Stimulated activated CD8-positive, alpha-beta memory T cell treated with anti-CD3 and anti-CD28 coated beads, Interleukin-4, amount 100 ng/mL, for 24 hours (primary cell): ENCODE data around the gene LLGL1.

Experiments used
- DNase-seq: peaks from one replicate; pipeline ENCODE4 v3.0.0-alpha.2; 2020; ENCODE audit warnings: low read depth

LLGL1 gene

GRCh38 chr17:18253187-18253884 is 27.9 kb downstream of the LLGL1 start:
- DNase-seq = no peak

- no peak for DNase-seq
Observed at GRCh38 chr17:18253947-18254821, 28.7 kb downstream of the LLGL1 start.

DNA sequence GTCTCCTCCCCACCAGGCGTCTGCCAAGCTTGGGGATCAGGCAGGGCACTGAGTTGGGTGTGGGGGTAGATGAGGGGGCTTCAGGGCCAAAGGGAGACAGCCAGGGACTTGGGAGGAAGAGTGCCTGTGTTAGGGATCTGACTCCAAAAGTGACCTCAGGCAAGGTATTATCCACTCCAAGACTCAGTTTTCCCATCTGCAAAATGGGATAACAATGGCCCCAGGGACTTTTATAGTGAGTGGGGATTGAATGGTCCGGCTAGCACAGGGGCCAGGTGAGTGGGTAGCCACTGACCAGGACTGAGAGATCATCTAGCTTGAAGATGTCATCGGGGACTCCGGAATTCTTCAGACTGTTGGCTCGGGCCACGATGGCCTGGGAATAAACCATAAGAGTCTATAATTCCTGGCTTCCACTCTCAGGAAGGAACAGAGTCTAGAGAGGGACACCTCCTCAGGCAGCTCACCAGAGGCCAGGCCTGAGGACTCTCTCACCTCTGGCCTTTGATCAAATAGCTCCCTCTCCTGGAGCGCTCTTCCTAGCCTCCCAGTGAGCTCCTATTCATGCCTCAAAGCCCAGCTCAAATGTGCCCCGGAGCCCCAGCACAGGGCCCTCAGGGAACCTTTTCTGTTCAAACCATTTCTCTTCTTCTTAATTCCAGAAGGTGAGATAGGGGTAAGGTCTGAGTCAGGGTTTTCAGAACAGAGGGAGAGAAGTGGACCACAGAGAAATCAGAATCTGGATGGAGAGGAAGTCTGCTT is 29.6 kb downstream of the LLGL1 start:
- no peak for DNase-seq

GRCh38 chr17:18256351-18256750 is 30.9 kb downstream of the LLGL1 start:
- DNase-seq = no peak

GRCh38 chr17:18256776-18257175 is 31.3 kb downstream of the LLGL1 start:
- no peak for DNase-seq

DNA sequence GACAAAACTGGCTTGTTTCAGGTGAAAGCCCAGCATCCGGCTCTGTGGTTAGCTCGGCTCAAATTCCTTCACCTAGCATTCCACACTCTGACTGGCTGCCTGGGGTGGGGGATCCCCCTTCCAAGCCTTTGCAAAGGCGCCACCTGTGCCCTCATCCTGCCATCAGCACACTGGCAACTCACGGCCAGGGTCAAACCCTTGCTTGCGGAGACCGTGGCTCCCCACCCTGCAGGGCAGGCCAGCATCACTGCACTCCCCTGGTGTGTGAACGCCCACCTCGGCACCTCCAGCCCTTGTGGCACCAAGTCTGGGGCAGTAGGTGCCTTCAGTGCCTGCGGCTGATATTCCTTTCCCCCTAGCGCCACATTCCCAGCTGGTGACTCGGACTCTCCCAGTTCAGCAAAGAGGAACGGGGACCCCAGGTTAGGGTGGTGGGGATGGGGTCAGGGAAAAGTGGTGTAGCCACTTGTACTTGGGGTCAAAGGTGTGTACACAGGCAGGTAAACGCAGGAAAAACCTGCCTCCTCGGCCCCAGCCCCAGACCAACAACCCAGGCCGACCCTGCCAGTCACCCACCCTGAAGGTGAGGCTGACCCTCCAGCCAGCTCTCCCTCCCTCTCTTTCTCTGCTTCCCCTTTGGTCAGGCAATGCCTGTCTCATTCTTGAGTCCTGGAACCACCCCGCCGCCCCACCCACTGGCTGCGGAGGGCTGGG is 32.0 kb downstream of the LLGL1 start:
- no peak for DNase-seq

- peak; percentile 24 for DNase-seq
Observed at GRCh38 chr17:18257982-18258355, 32.5 kb downstream of the LLGL1 start.

GRCh38 chr17:18258356-18259038 is 33.1 kb downstream of the LLGL1 start, which contains the start of gene FLII:
Gene FLII (minus strand): TSS chr17:18258738. CDS start chr17:18258690, 48 bp downstream.
- peak; percentile 46 for DNase-seq

- DNase-seq = no peak
Observed at GRCh38 chr17:18259621-18260331, 34.3 kb downstream of the LLGL1 start.

GRCh38 chr17:18260332-18261145 is 35.1 kb downstream of the LLGL1 start, which contains the start of gene MIEF2:
Gene MIEF2 (plus strand): TSS chr17:18260662. CDS start chr17:18262721, 2,059 bp downstream.
- DNase-seq = peak; percentile 90

- no peak for DNase-seq
Observed at GRCh38 chr17:18261146-18261515, 35.7 kb downstream of the LLGL1 start.

GRCh38 chr17:18261659-18262058 is 36.2 kb downstream of the LLGL1 start:
- DNase-seq = no peak

GRCh38 chr17:18262111-18262510 is 36.7 kb downstream of the LLGL1 start:
- no peak for DNase-seq

GRCh38 chr17:18262641-18263040 is 37.2 kb downstream of the LLGL1 start:
- no peak for DNase-seq

DNA sequence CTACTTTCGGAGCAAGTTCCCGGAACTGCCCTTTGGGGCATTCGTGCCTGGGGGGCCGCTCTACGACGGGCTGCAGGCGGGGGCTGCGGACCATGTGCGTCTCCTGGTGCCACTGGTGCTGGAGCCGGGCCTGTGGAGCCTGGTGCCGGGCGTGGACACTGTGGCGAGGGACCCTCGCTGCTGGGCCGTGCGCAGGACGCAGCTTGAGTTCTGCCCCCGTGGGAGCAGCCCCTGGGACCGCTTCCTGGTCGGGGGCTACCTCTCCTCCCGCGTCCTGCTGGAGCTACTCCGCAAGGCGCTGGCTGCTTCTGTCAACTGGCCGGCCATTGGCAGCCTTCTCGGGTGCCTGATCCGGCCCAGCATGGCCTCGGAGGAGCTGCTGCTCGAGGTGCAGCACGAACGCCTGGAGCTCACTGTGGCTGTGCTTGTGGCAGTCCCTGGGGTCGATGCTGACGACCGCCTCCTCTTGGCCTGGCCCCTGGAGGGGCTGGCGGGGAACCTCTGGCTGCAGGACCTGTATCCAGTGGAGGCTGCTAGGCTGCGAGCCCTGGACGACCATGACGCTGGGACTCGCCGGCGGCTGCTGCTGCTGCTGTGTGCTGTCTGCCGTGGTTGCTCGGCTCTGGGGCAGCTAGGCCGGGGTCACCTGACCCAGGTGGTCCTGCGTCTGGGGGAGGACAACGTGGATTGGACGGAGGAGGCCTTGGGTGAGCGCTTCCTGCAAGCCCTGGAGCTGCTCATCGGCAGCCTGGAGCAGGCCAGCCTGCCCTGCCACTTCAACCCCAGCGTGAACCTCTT is 38.6 kb downstream of the LLGL1 start:
- no peak for DNase-seq

GRCh38 chr17:18267366-18267765 is 41.9 kb downstream of the LLGL1 start:
- no peak for DNase-seq

GRCh38 chr17:18267927-18268711 is 42.7 kb downstream of the LLGL1 start:
- DNase-seq = no peak
